ENCODE data around the gene SH2D2A. TPM values are rescaled to one million over a fixed set of nuclear protein-coding genes. Genes with fewer than 3 reads are reported as not detected.

Gene SH2D2A
- polyA plus RNA-seq, 1 of the 3 experiments (the other 2 are of a cell fraction), result not detected

DNA sequence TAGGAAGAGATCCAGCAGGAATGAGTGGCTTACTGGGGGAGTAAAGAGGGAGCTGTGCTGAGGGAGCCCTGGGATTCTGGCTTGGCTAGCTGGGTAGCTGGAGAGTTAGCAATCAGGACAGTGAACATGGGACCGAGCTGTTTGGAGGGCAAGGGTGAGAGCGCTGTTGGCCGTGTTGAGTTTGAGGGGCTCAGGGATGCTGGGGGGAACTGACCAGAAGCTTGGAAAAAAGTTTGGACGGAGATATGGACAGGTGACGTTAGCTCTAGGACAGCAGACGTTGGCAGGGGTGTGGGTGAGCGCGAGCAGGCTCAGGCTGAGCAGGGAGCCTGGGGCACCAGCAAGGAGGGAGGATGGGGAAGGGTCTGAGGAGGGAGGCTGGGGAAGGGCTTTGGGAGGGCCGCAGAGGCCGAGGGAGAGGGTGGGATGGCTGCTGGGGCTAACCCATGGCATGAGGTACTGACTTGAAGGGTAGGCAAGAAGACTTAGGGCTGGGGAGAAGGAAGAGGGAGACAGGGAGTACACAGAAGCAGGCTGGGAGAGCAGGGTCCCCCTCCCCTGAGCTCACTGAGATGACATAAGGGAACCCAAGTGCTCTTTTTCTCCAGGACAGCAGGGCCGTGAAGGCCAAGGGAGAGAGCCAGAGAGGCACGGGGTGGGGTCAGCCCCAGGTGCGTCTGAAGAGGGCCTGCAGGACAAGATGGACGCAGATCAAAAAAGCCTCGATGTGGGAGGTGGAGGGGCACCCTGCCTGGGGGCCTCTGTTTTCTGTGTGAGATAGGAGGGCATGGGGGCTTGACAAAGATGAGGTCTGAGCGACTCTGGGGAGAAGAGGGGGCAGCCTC lies 8.2 kb downstream of the SH2D2A start:
- Histone ChIP-seq H3K4me2 (no peak overlapping the region), H3K4me1 (ENCODE audit: control insufficient read depth in 1 of 2, insufficient read depth in 2 of 2, low read depth in 1 of 2, low read length in 1 of 2) (peaks cover 4 to 41% of the 10 kb centered on the region in 2 experiments; a peak in 2 of 4 replicates), H2AFZ (ENCODE audit: low read depth) (no peak overlapping the region), H3K27me3 (ENCODE audit: insufficient read depth) (no peaks in the 10 kb centered on the region), H3K9me3 (no peaks in the 10 kb centered on the region), H4K20me1 (ENCODE audit: insufficient read depth) (no peaks in the 10 kb centered on the region), H3K4me3 (ENCODE audit: low read depth in 2 of 2, low read length in 1 of 2) (no peak overlapping the region), H3K9me2 (no peaks in the 10 kb centered on the region), H3F3A (replicated peaks; ENCODE audit: insufficient read depth) (no peaks in the 10 kb centered on the region), H3K9ac (no peak overlapping the region), H3K79me2 (ENCODE audit: insufficient read depth) (no peaks in the 10 kb centered on the region), H3K36me3 (replicated peaks in 1 of 2; ENCODE audit: control insufficient read depth in 1 of 2, insufficient read depth in 2 of 2, low read length in 1 of 2) (no peaks in the 10 kb centered on the region), H3K27ac (ENCODE audit: low read depth in 2 of 2, low read length in 1 of 2) (no peak overlapping the region)
- 92% methylated on average over 16 of the region's 16 CpGs for whole genome bisulfite sequencing (ENCODE audit: low lambda C conversion rate)
- TF ChIP-seq POLR2AphosphoS5 (IDR thresholded peaks at IDR 0.05; ENCODE audit: low read depth, low read length), result no peak
- POLR2A ChIA-PET, result interaction anchor here (0.8 to 1.3 kb wide), 2 partner anchors 52 to 80 kb away, joined by 3 to 4 read pairs; partner anchors contain the start of genes METTL25B and NTRK1
- CTCF ChIA-PET, result interaction anchor here (1.1 to 16.9 kb wide), 8 partner anchors 11 to 120 kb away, joined by 3 to 566 read pairs (median 8); partner anchors contain the start of genes INSRR and NTRK1
- no peak for DNase-seq

DNA sequence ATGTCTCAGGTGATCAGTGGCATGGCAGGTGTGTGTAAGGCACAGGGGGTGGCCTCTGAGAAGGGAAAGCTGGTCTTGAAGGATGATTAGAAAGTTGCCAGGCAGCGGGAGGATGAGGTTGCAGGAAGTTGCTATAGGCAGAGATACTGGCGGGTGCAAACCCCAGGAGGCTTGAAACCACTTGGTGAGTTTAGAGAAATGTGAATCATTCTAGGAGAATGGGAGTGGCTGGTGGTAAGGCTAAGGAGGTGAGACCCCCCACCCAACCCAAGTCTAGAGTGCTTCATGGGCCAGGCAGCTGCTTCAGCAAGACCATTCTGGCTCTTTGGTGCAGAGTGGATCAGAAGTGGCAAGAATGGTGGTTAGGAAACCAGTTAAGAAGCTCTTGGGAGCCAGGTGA lies 9.0 kb downstream of the SH2D2A start:
- Histone ChIP-seq H3K9me3 (no peaks in the 10 kb centered on the region), H3K4me2 (no peak overlapping the region), H3K27ac (ENCODE audit: low read depth in 2 of 2, low read length in 1 of 2) (no peak overlapping the region), H3K9ac (no peak overlapping the region), H3K9me2 (no peaks in the 10 kb centered on the region), H3K36me3 (replicated peaks in 1 of 2; ENCODE audit: control insufficient read depth in 1 of 2, insufficient read depth in 2 of 2, low read length in 1 of 2) (no peaks in the 10 kb centered on the region), H3K4me1 (ENCODE audit: control insufficient read depth in 1 of 2, insufficient read depth in 2 of 2, low read depth in 1 of 2, low read length in 1 of 2) (peaks cover 4 to 47% of the 10 kb centered on the region in 2 experiments; a peak in 2 of 4 replicates), H3F3A (replicated peaks; ENCODE audit: insufficient read depth) (no peaks in the 10 kb centered on the region), H3K79me2 (ENCODE audit: insufficient read depth) (no peaks in the 10 kb centered on the region), H2AFZ (ENCODE audit: low read depth) (no peak overlapping the region), H4K20me1 (ENCODE audit: insufficient read depth) (0 out of 2 replicates have a peak, but pooled peaks cover under 1% of the 10 kb centered on the region), H3K4me3 (ENCODE audit: low read depth in 2 of 2, low read length in 1 of 2) (no peak overlapping the region), H3K27me3 (ENCODE audit: insufficient read depth) (no peaks in the 10 kb centered on the region)
- CTCF ChIA-PET, result interaction anchor here (1.1 to 16.9 kb wide), 7 partner anchors 31 to 120 kb away, joined by 3 to 566 read pairs (median 10); partner anchors contain the start of genes INSRR and NTRK1
- TF ChIP-seq JUND (IDR thresholded peaks at IDR 0.05), result no peak
- TF ChIP-seq, protein P1, sequence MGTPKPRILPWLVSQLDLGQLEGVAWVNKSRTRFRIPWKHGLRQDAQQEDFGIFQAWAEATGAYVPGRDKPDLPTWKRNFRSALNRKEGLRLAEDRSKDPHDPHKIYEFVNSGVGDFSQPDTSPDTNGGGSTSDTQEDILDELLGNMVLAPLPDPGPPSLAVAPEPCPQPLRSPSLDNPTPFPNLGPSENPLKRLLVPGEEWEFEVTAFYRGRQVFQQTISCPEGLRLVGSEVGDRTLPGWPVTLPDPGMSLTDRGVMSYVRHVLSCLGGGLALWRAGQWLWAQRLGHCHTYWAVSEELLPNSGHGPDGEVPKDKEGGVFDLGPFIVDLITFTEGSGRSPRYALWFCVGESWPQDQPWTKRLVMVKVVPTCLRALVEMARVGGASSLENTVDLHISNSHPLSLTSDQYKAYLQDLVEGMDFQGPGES (IDR thresholded peaks at IDR 0.05; ENCODE audit: low read depth, low read length), result no peak
- TF ChIP-seq CHD2 (IDR thresholded peaks at IDR 0.05; ENCODE audit: low read length, partially characterized antibody), result no peak
- TF ChIP-seq, protein P2, sequence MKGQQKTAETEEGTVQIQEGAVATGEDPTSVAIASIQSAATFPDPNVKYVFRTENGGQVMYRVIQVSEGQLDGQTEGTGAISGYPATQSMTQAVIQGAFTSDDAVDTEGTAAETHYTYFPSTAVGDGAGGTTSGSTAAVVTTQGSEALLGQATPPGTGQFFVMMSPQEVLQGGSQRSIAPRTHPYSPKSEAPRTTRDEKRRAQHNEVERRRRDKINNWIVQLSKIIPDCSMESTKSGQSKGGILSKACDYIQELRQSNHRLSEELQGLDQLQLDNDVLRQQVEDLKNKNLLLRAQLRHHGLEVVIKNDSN (IDR thresholded peaks at IDR 0.05; ENCODE audit: borderline replicate concordance, low read depth), result no peak
- TF ChIP-seq, protein P3, sequence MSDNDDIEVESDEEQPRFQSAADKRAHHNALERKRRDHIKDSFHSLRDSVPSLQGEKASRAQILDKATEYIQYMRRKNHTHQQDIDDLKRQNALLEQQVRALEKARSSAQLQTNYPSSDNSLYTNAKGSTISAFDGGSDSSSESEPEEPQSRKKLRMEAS (IDR thresholded peaks at IDR 0.05; ENCODE audit: low read depth), result no peak
- TF ChIP-seq SIN3A (IDR thresholded peaks at IDR 0.05; ENCODE audit: borderline replicate concordance, low read depth, low read length), result no peak
- no peak for TF ChIP-seq EZH2phosphoT487 (IDR thresholded peaks at IDR 0.05; ENCODE audit: borderline replicate concordance, low read depth)
- TF ChIP-seq EP300 (IDR thresholded peaks at IDR 0.05; ENCODE audit: borderline replicate concordance in 1 of 2, low read depth in 1 of 2, low read length in 1 of 2), result no peak
- DNase-seq, result no peak
- WGBS (ENCODE audit: low lambda C conversion rate), result 89% methylated on average over 2 of the region's 2 CpGs
- POLR2A ChIA-PET, result interaction anchor here (0.8 to 1.3 kb wide), 2 partner anchors 53 to 80 kb away, joined by 3 to 4 read pairs; partner anchors contain the start of genes METTL25B and NTRK1
